Activated B cell treated with CpG ODN at 0.5 μM for 24 hours (primary cell): ENCODE results near the gene PITPNM2. TPM values are rescaled to one million over a fixed set of nuclear protein-coding genes. Genes with fewer than 3 reads are reported as not detected.

Experiments used
- ATAC-seq: fragments of 200-7000 bp; cut with Tn5 transposase; one replicate; pipeline ENCODE4 v1.10.0; 2021; ENCODE audit warnings: low read depth, mild to moderate bottlenecking, moderate library complexity
- CTCF ChIA-PET: fragments of 350-600 bp; sonication (Branson Sonifier 250); formaldehyde crosslinking; loops from one replicate; lab custom pipeline; 2021; ENCODE audit warnings: antibody characterized with exemption; lab: Charles Lee
- POLR2A ChIA-PET: fragments of 350-600 bp; sonication (Branson Sonifier 250); formaldehyde crosslinking; loops from one replicate; lab custom pipeline; 2021; ENCODE audit warnings: antibody characterized with exemption; lab: Charles Lee
- DNase-seq: peaks from one replicate; pipeline ENCODE4 v3.0.0; 2022
- H3K27ac Mint-ChIP-seq: one replicate; pipeline ENCODE4 v1.8.0; 2020; ENCODE audit warnings: mixed read lengths
- H3K27me3 Mint-ChIP-seq: one replicate; pipeline ENCODE4 v1.8.0; 2021; ENCODE audit warnings: mixed read lengths
- H3K36me3 Mint-ChIP-seq: one replicate; pipeline ENCODE4 v1.8.0; 2021; ENCODE audit warnings: low read depth, mixed read lengths
- H3K4me1 Mint-ChIP-seq: one replicate; pipeline ENCODE4 v1.8.0; 2021; ENCODE audit warnings: mixed read lengths
- H3K4me3 Mint-ChIP-seq: one replicate; pipeline ENCODE4 v1.8.0; 2020; ENCODE audit warnings: mild to moderate bottlenecking, mixed read lengths
- H3K9me3 Mint-ChIP-seq: one replicate; pipeline ENCODE4 v1.8.0; 2020; ENCODE audit warnings: mixed read lengths
- CTCF ChIP-seq: fragments of 200-600 bp; IDR thresholded peaks from one replicate; pipeline ENCODE4 v1.8.0; 2022; ENCODE audit warnings: antibody characterized with exemption, mild to moderate bottlenecking
- intact Hi-C: fragments of 100-400 bp; cut with micrococcal nuclease; formaldehyde crosslinking; loops from one replicate; pipeline ENCODE4 v1.15.1; 2024
- total RNA-seq: library from RNA; stranded (reverse); gene quantifications from 2 replicates; pipeline ENCODE4 v1.2.3, GENCODE V29; 2022

Gene PITPNM2
- total RNA-seq, 1 donor from 2014 or later: 12.9 TPM

GRCh38 chr12:123126294-123127181 is 24.4 kb downstream of the PITPNM2 start:
- intact Hi-C loops: no loop called here
- DNase-seq: no peak
- no peaks in the 10 kb centered on the region for H3K36me3 Mint-ChIP-seq
- no peak overlapping the region for H3K27ac Mint-ChIP-seq
- TF ChIP-seq CTCF: no peak
- H3K9me3 Mint-ChIP-seq: no peaks in the 10 kb centered on the region
- ATAC-seq: no peak
- peaks cover 48% of the 10 kb centered on the region for H3K4me1 Mint-ChIP-seq
- H3K4me3 Mint-ChIP-seq: no peak overlapping the region
- H3K27me3 Mint-ChIP-seq: peaks cover 3% of the 10 kb centered on the region
- CTCF ChIA-PET: no interaction called here
- POLR2A ChIA-PET: interaction anchor here (0.6 to 1.0 kb wide), 3 partner anchors 11 to 486 kb away, joined by 3 to 9 read pairs (median 3); no protein-coding TSS in a partner anchor

- Mint-ChIP-seq H3K27me3 (peaks cover 3% of the 10 kb centered on the region), H3K27ac (no peak overlapping the region), H3K36me3 (no peaks in the 10 kb centered on the region), H3K9me3 (no peaks in the 10 kb centered on the region), H3K4me1 (peaks cover 62% of the 10 kb centered on the region), H3K4me3 (no peak overlapping the region)
- no peak for TF ChIP-seq CTCF
- intact Hi-C loops: no loop called here
- CTCF ChIA-PET: no interaction called here
- POLR2A ChIA-PET: interaction anchor here (0.6 kb wide), 1 partner anchor 105 kb away, joined by 4 read pairs; no protein-coding TSS in a partner anchor
- DNase-seq (no peak), ATAC-seq (no peak)
Measured at GRCh38 chr12:123122626-123123025, 28.3 kb downstream of the PITPNM2 start.

GRCh38 chr12:123121670-123122069 is 29.2 kb downstream of the PITPNM2 start:
- H3K9me3 Mint-ChIP-seq: no peaks in the 10 kb centered on the region
- H3K4me3 Mint-ChIP-seq: no peak overlapping the region
- DNase-seq: no peak
- intact Hi-C loops: no loop called here
- no peak for ATAC-seq
- CTCF ChIA-PET: interaction anchor here (1.7 kb wide), 1 partner anchor 78 kb away, joined by 4 read pairs; no protein-coding TSS in a partner anchor
- H3K4me1 Mint-ChIP-seq: peaks cover 62% of the 10 kb centered on the region
- POLR2A ChIA-PET: interaction anchor here (1.9 kb wide), 1 partner anchor 64 kb away, joined by 5 read pairs; no protein-coding TSS in a partner anchor
- TF ChIP-seq CTCF: no peak
- peak overlapping the region; percentile 36 for H3K27ac Mint-ChIP-seq
- H3K36me3 Mint-ChIP-seq: no peaks in the 10 kb centered on the region
- peaks cover 1% of the 10 kb centered on the region for H3K27me3 Mint-ChIP-seq

- peak overlapping the region; percentile 61 for H3K4me3 Mint-ChIP-seq
- CTCF ChIA-PET: interaction anchor here (1.7 kb wide), 1 partner anchor 77 kb away, joined by 4 read pairs; no protein-coding TSS in a partner anchor
- no peaks in the 10 kb centered on the region for H3K36me3 Mint-ChIP-seq
- peak overlapping the region; percentile 82 for H3K27ac Mint-ChIP-seq
- peaks cover 64% of the 10 kb centered on the region for H3K4me1 Mint-ChIP-seq
- no peak for TF ChIP-seq CTCF
- no peak for DNase-seq
- H3K27me3 Mint-ChIP-seq: no peaks in the 10 kb centered on the region
- no peaks in the 10 kb centered on the region for H3K9me3 Mint-ChIP-seq
- ATAC-seq: peak; percentile 6
- POLR2A ChIA-PET: interaction anchor here (0.6 to 2.1 kb wide), 7 partner anchors 10 to 112 kb away, joined by 3 to 16 read pairs (median 4); partner anchors contain the start of genes MPHOSPH9 and MTRFR
- intact Hi-C loops: loop anchor here (1.0 kb wide), 1 partner anchor 13 kb away; no protein-coding TSS in a partner anchor
Measured at GRCh38 chr12:123120452-123121166, 30.3 kb downstream of the PITPNM2 start.
